HCT116 (cell line): ENCODE results near the gene THAP3. TPM values are rescaled to one million over a fixed set of nuclear protein-coding genes. Genes with fewer than 3 reads are reported as not detected.

ENCODE experiments used
- ATAC-seq: fragments of 200-7000 bp; cut with Tn5 transposase; 2 replicates; pipeline ENCODE4 v1.9.1; 2020; ENCODE audit warnings: mild to moderate bottlenecking, moderate library complexity
- BruUV-seq: library from RNA; stranded (reverse); fragments of 400-500 nt; replicated peaks from 2 replicates; lab custom pipeline; 2021; lab: Mats Ljungman, UMichigan
- CTCF ChIA-PET: fragments of 300-600 bp; sonication (Branson Sonifier 250); formaldehyde crosslinking; loops from one replicate; lab custom pipeline; 2021; ENCODE audit warnings: antibody characterized with exemption; lab: Charles Lee
- POLR2A ChIA-PET: fragments of 300-600, 350-600 bp; sonication (Branson Sonifier 250); formaldehyde crosslinking; loops from one replicate; lab custom pipeline; 2021; ENCODE audit warnings: antibody characterized with exemption; lab: Charles Lee
- RAD21 ChIA-PET, 2 experiments: fragments of 300-600 bp; sonication (Branson Sonifier 250); formaldehyde crosslinking; loops; one replicate each; lab custom pipeline; 2023; ENCODE audit warnings: low total read pairs in 2 of 2; ENCODE audit not compliant: uncharacterized antibody in 2 of 2, unreplicated experiment in 2 of 2, low non-redundant PET in 1 of 2; lab: Charles Lee
- DNase-seq: peaks from one replicate; pipeline ENCODE4 v3.0.0-alpha.2; 2010; ENCODE audit warnings: low read depth, low spot score
- H2AFZ ChIP-seq: fragments of 200-600 bp; shearing (Covaris generic), sonication (generic); 2 replicates; pipeline ENCODE4 v1.6.1; 2017; ENCODE audit warnings: low read depth, mixed run types, mixed read lengths, antibody characterized with exemption, low read length; ENCODE audit not compliant: poor library complexity, severe bottlenecking
- H3K27ac ChIP-seq: 2 replicates; pipeline ENCODE4 v1.5.1; 2012; ENCODE audit warnings: low read depth, low read length
- H3K27me3 ChIP-seq: fragments of 200-600 bp; sonication (generic); 2 replicates; pipeline ENCODE4 v1.6.1; 2016; ENCODE audit warnings: mixed run types, low read length, mixed read lengths; ENCODE audit not compliant: insufficient read depth
- H3K36me3 ChIP-seq, 2 experiments: fragments of 200-500 bp in 1 of 2; fragments of 200-600 bp in 1 of 2; sonication (Bioruptor generic) in 1 of 2; sonication (generic) in 1 of 2; 2 replicates each; pipeline versions ENCODE4 v1.5.1 to v1.6.1; 2014 to 2016; ENCODE audit warnings: low read length in 2 of 2, inconsistent platforms in 1 of 2, mixed read lengths in 1 of 2, mixed run types in 1 of 2; ENCODE audit not compliant: insufficient read depth in 2 of 2, control insufficient read depth in 1 of 2
- H3K4me1 ChIP-seq, 2 experiments: fragments of 200-600 bp in 1 of 2; sonication (generic) in 1 of 2; 2 replicates each; pipeline versions ENCODE4 v1.5.1 to v1.6.1; 2012 to 2017; ENCODE audit warnings: low read length in 2 of 2, inconsistent platforms in 1 of 2, mild to moderate bottlenecking in 1 of 2, mixed read lengths in 1 of 2, mixed run types in 1 of 2, moderate library complexity in 1 of 2; ENCODE audit not compliant: insufficient read depth in 2 of 2, control insufficient read depth in 1 of 2
- H3K4me2 ChIP-seq: fragments of 200-600 bp; sonication (generic); 2 replicates; pipeline ENCODE4 v1.6.1; 2017; ENCODE audit warnings: mixed run types, low read length, mixed read lengths
- H3K4me3 ChIP-seq, 2 experiments: fragments of 200-600 bp in 1 of 2; sonication (generic) in 1 of 2; replicated peaks in 1 of 2; 2 replicates each; pipeline ENCODE4 v1.5.1; 2011 to 2016; ENCODE audit warnings: low read length in 2 of 2, control low read depth in 1 of 2, low read depth in 1 of 2, mild to moderate bottlenecking in 1 of 2, mixed read lengths in 1 of 2, mixed run types in 1 of 2
- H3K79me2 ChIP-seq: fragments of 200-600 bp; sonication (generic); 2 replicates; pipeline ENCODE4 v1.6.1; 2017; ENCODE audit warnings: mild to moderate bottlenecking, mixed run types, low read length, moderate library complexity, mixed read lengths; ENCODE audit not compliant: insufficient read depth
- H3K9ac ChIP-seq: fragments of 200-600 bp; sonication (generic); 2 replicates; pipeline ENCODE4 v1.6.1; 2016; ENCODE audit warnings: low read length, mixed read lengths
- H3K9me2 ChIP-seq: fragments of 200-600 bp; sonication (generic), shearing (Covaris generic); 2 replicates; pipeline ENCODE4 v1.6.1; 2017; ENCODE audit warnings: mixed run types, mild to moderate bottlenecking, moderate library complexity; ENCODE audit not compliant: insufficient read depth
- H3K9me3 ChIP-seq, 2 experiments: fragments of 200-500 bp in 1 of 2; fragments of 200-600 bp in 1 of 2; sonication (Bioruptor generic) in 1 of 2; sonication (generic) in 1 of 2; 2 replicates each; pipeline ENCODE4 v1.6.1; 2014 to 2017; ENCODE audit warnings: low read length in 2 of 2, mixed read lengths in 2 of 2, inconsistent platforms in 1 of 2, low read depth in 1 of 2, mild to moderate bottlenecking in 1 of 2, mixed run types in 1 of 2, moderate library complexity in 1 of 2; ENCODE audit not compliant: control insufficient read depth in 1 of 2, insufficient read depth in 1 of 2
- H4K20me1 ChIP-seq: fragments of 200-600 bp; sonication (generic), shearing (Covaris generic); 2 replicates; pipeline ENCODE4 v1.6.1; 2017; ENCODE audit warnings: mixed run types, mild to moderate bottlenecking, moderate library complexity; ENCODE audit not compliant: insufficient read depth
- CEBPB ChIP-seq: IDR thresholded peaks from 2 replicates; pipeline ENCODE4 v1.6.1; 2012; ENCODE audit warnings: low read depth
- EZH2 ChIP-seq: fragments of 200-600 bp; sonication (generic); IDR thresholded peaks from 2 replicates; pipeline ENCODE4 v1.6.1; 2017; ENCODE audit warnings: antibody characterized with exemption, mixed run types
- EZH2phosphoT487 ChIP-seq: fragments of 200-600 bp; IDR thresholded peaks from 2 replicates; pipeline ENCODE4 v1.6.1; 2018; ENCODE audit warnings: antibody characterized with exemption, borderline replicate concordance
- FOSL1 ChIP-seq: IDR thresholded peaks from 2 replicates; pipeline ENCODE4 v1.6.1; 2012; ENCODE audit warnings: low read depth
- JUND ChIP-seq: IDR thresholded peaks from 2 replicates; pipeline ENCODE4 v1.6.1; 2012
- POLR2A ChIP-seq: IDR thresholded peaks from 2 replicates; pipeline ENCODE4 v1.7.0; 2011; ENCODE audit warnings: borderline replicate concordance; ENCODE audit not compliant: insufficient read depth, insufficient read length; ENCODE audit errors: extremely low read depth
- POLR2AphosphoS5 ChIP-seq: IDR thresholded peaks from 2 replicates; pipeline ENCODE4 v1.6.1; 2011; ENCODE audit warnings: mild to moderate bottlenecking, low read depth, low read length, moderate library complexity
- RAD21 ChIP-seq: IDR thresholded peaks from 2 replicates; pipeline ENCODE4 v1.6.1; 2012; ENCODE audit warnings: low read depth, mild to moderate bottlenecking
- REST ChIP-seq: IDR thresholded peaks from 2 replicates; pipeline ENCODE4 v1.6.1; 2012; ENCODE audit warnings: low read depth
- SIN3A ChIP-seq: IDR thresholded peaks from 2 replicates; pipeline ENCODE4 v1.6.1; 2012; ENCODE audit warnings: low read depth
- SRF ChIP-seq: IDR thresholded peaks from 2 replicates; pipeline ENCODE4 v1.6.1; 2012; ENCODE audit warnings: low read depth
- TCF7L2 ChIP-seq: IDR thresholded peaks from 2 replicates; pipeline ENCODE4 v1.7.0; 2011; ENCODE audit warnings: borderline replicate concordance, inconsistent platforms; ENCODE audit not compliant: insufficient read depth, insufficient read length; ENCODE audit errors: extremely low read depth
- YY1 ChIP-seq: IDR thresholded peaks from 2 replicates; pipeline ENCODE4 v1.6.1; 2011; ENCODE audit warnings: low read length, low read depth, moderate library complexity, mild to moderate bottlenecking; ENCODE audit not compliant: insufficient replicate concordance; ENCODE audit errors: extremely low read depth
- ZBTB33 ChIP-seq: IDR thresholded peaks from 2 replicates; pipeline ENCODE4 v1.6.1; 2011; ENCODE audit warnings: mild to moderate bottlenecking, low read length, moderate library complexity; ENCODE audit not compliant: insufficient replicate concordance; ENCODE audit errors: extremely low read depth
- ZFX ChIP-seq: fragments of 450-650 bp; IDR thresholded peaks from 2 replicates; pipeline ENCODE4 v1.6.1; 2017
- ZNF274 ChIP-seq: fragments of 200-500 bp; sonication (Bioruptor generic); IDR thresholded peaks from 2 replicates; pipeline ENCODE4 v1.6.1; 2014; ENCODE audit warnings: mild to moderate bottlenecking, low read depth, low read length, inconsistent platforms
- intact Hi-C: fragments of 100-400 bp; cut with micrococcal nuclease; formaldehyde crosslinking; loops from 2 replicates; pipeline ENCODE4 v1.10.0; 2022
- total RNA-seq: library from RNA; stranded (reverse); gene quantifications from one replicate; pipeline ENCODE4 v1.2.1, GENCODE V29; 2021; ENCODE audit not compliant: unreplicated experiment

Gene THAP3
- total RNA-seq, 1 experiment from 2014 or later: 23.1 TPM

GRCh38 chr1:6581561-6582305, 42.9 kb upstream of the THAP3 start:
- H2AFZ ChIP-seq: no peak overlapping the region
- H3K4me1 ChIP-seq: peaks cover 14 to 23% of the 10 kb centered on the region in 2 experiments
- intact Hi-C loops: no loop called here
- peaks cover 30% of the 10 kb centered on the region for H3K79me2 ChIP-seq
- BruUV-seq: no TSS peak
- H3K9ac ChIP-seq: no peak overlapping the region
- H4K20me1 ChIP-seq: no peaks in the 10 kb centered on the region
- H3K27me3 ChIP-seq: no peaks in the 10 kb centered on the region
- ChIA-PET RAD21 (no interaction called here), CTCF (no interaction called here), POLR2A (no interaction called here)
- H3K27ac ChIP-seq: no peak overlapping the region
- no peaks in the 10 kb centered on the region for H3K9me2 ChIP-seq
- H3K9me3 ChIP-seq: no peaks in the 10 kb centered on the region
- peaks cover 0 to 2% of the 10 kb centered on the region in 2 experiments; a peak in 1 of 4 replicates for H3K36me3 ChIP-seq
- H3K4me2 ChIP-seq: peak overlapping the region; percentile 84
- TF ChIP-seq TCF7L2: no peak
- no peak for TF ChIP-seq YY1
- H3K4me3 ChIP-seq: no peak overlapping the region
- no peak for DNase-seq
- ATAC-seq: no peak

DNA sequence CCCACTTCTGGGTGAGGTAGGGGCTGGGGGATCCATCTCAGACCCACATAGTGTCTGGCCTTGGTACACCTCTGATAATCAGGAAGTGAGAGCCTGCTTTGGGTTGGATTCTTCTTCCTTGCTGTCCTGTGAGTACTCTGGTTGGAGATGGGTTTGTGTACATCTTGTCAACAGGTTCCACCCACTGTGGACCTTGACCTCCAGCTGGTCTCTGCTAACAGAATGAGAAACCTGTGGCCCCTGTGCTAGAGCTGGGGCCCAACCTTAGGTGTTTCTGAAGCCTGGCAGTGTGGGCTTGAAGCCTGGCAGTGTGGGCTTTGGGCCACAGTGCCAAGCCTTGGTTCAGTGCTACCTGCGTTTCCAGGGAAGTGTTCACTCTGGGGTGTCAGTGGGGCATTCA, 42.3 kb upstream of the THAP3 start:
- no peak overlapping the region for H3K4me3 ChIP-seq
- POLR2A ChIA-PET: no interaction called here
- H3K4me2 ChIP-seq: no peak overlapping the region
- no peaks in the 10 kb centered on the region for H3K27me3 ChIP-seq
- ATAC-seq (no peak), DNase-seq (no peak)
- H3K79me2 ChIP-seq: peaks cover 30% of the 10 kb centered on the region
- H3K9me3 ChIP-seq: no peaks in the 10 kb centered on the region
- no peak overlapping the region for H3K9ac ChIP-seq
- H2AFZ ChIP-seq: no peak overlapping the region
- no peaks in the 10 kb centered on the region for H3K9me2 ChIP-seq
- peaks cover 0 to 3% of the 10 kb centered on the region in 2 experiments; a peak in 1 of 4 replicates for H3K36me3 ChIP-seq
- no peaks in the 10 kb centered on the region for H4K20me1 ChIP-seq
- intact Hi-C loops: no loop called here
- H3K27ac ChIP-seq: no peak overlapping the region
- H3K4me1 ChIP-seq: peaks cover 14 to 23% of the 10 kb centered on the region in 2 experiments
- RAD21 ChIA-PET: no interaction called here
- no TSS peak for BruUV-seq
- CTCF ChIA-PET: no interaction called here
- TF ChIP-seq CEBPB (no peak), ZFX (no peak), ZBTB33 (no peak), SIN3A (no peak), ZNF274 (no peak), JUND (no peak), POLR2A (no peak), RAD21 (no peak), REST (no peak), SRF (no peak), POLR2AphosphoS5 (no peak), EZH2phosphoT487 (no peak), EZH2 (no peak), FOSL1 (no peak)
